SK-N-DZ (cell line): ENCODE data around the gene OSBPL10.

Source experiments
- DNase-seq: peaks from one replicate; pipeline ENCODE4 v3.0.0-alpha.2; 2015; ENCODE audit warnings: low spot score

The OSBPL10 gene

GRCh38 chr3:31858439-31858838 is 122.6 kb downstream of the OSBPL10 start:
- no peak for DNase-seq

DNA sequence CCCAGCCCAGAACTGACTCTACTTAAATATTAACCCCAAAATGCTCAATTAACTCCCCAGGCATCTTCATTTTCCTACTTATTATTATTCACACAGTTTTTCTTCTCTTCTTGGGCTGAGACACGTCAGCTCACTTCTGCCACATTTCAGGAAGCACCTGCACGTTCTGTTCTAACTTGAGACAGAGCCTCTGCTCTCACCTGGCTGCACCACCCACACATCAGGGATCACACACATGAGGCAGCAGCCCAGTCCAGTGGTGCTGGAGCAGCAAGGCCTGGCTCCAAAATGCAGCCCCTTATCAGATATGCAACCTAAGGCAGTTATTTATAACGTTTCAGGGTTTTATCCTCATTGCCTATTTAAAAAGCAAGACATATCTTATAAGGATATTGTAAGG is 127.5 kb downstream of the OSBPL10 start:
- DNase-seq = no peak

GRCh38 chr3:31851278-31851677 is 129.8 kb downstream of the OSBPL10 start:
- no peak for DNase-seq

DNA sequence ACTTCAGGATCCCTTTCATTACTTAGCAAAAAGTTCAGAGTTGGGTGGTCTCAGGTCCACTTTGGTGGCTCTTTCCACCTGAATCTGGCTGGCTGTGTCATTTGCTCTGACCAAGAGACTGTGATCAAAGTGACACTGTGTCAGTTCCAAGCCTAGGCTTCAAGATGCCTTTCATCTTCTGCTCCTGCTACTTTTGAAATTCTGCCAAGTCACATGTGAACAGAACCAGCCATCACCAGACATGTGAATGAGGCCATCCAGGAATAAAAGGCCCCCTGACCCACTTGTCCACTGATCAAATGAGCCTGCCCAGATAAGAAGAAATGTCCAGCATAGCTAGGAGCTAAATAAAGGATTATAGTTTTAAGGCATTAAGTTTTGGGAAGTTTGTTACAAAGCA is 132.2 kb downstream of the OSBPL10 start:
- DNase-seq = no peak

DNA sequence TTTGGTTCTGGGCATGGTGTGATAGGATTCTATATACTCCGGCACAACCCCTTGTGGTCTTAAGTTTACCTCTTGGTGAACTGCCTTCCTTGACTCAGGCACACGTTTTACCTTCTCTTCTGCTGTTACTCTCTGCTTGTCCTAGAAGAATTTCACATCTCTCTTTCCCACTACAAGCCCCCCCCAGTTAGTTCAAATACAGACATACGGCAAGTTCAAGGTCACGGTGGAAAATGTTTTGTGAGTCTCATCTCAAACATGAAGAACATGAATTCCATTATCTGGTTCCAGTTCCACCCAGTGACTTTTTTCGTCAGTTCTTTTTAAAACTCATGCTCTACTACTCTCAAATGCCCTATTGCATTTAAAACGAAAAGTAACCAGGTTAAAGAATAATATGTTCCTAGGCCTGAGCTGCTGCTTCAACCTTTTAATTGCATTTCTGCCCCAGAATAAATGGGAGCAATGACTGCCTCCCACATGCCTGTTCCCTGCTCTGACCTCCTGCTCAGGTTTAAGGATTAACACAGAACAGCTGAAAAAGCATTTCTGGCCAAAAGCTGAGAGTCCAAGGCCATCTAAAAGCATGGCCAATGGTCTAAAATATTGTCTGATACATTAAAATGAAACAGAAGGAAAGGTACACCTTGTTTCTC is 132.8 kb downstream of the OSBPL10 start:
- no peak for DNase-seq

DNA sequence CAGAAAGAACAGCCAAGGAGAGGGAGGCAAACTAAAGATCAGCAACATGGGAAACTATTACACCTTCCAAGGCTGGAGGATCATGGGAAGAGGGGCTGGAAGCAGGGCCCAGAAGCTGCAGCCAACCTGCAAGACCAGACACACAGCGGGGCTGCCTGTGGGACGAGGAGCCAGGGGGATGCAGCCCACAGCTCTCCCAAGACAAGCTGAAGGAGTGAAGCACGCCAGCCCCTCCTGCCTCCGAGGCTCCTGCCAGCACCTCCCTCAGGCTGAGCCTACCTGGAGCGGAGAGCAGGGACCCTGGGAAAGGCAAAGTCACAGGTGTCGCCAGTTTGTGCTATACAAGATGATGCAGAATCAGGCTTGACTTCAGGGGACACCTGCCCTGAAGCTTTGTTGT is 133.3 kb downstream of the OSBPL10 start:
- no peak for DNase-seq

GRCh38 chr3:31841515-31841914 is 139.5 kb downstream of the OSBPL10 start:
- DNase-seq = no peak

GRCh38 chr3:31840252-31840651 is 140.8 kb downstream of the OSBPL10 start:
- no peak for DNase-seq

- DNase-seq = no peak
These were observed 141.7 kb downstream of the OSBPL10 start for GRCh38 chr3:31839144-31839917.

DNA sequence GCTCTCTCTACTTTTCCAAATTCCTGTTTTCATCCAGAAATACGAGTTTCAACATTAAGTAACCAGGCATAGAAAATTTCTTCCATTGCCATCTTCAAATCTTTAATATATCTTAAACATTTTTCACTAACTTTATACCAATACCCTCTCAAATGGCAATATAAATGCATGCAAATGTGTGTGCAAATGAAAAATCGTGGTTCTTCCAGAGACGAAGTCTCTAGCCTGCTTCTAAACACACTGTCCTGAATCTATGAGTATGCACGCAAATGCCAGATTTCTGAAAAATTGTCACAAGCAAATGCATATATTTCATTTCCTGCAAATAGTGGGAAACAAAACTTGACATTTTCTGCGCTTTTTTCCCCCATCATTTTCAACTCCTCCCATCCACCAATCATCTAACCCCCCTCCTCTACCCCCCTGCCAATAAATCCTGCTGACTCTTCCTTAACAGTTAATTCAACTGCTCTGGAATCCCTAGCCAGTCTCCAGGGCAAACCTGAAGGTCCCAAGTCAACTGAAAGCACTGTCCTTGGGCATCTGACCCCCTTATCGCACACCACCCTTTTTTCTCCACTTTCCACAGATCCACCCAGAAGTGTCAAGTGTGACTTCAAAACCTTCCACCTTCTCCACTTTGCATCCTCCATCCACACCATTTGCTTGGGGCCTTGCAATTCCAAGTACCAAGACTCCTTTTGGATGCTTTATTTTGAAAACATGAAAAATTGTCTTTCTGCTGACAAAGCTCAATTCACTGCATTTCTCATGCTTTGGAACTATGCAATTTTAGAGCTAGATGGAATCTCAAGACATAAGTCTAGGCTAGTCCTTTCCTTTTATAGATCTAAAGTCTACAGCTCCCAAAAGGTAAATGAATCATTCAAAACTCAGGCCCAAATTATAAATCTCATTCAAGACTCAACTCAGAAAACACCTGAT is 144.7 kb downstream of the OSBPL10 start:
- DNase-seq = no peak

DNA sequence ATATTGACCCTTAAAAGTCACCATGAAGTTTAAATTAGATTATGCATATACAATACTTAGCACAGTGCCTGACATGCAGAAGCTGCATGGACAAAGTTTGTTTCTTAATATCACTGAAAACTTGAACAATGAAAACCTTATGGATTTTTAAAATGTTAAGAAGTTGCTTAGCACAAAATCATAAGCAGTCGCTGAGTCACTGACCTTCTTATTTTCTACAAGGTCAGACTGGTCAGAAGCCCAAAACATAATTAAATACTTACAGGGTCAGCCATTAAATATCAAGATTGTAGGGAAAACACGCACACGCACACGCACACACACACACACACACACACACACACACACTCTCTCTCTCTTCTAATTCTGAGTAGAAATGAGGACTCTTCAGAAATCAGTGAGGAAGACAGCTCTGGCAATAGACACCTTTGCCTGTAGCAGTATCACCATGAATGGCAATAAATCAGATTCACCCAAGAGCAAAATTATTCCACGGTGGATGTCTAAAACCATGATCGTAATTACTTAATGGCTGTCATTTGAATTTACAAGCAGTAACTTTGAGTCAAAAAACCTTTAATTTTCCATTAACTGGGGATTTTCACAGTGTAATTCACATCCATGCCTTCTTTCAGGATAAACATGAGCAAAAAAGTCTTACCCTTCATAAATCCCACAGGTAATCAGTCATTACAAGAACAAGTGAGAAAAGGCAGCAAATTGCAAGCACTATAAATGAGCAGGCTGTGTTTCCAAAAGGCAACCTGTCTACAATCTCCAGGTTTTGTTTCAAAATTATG is 147.5 kb downstream of the OSBPL10 start:
- DNase-seq = no peak

DNA sequence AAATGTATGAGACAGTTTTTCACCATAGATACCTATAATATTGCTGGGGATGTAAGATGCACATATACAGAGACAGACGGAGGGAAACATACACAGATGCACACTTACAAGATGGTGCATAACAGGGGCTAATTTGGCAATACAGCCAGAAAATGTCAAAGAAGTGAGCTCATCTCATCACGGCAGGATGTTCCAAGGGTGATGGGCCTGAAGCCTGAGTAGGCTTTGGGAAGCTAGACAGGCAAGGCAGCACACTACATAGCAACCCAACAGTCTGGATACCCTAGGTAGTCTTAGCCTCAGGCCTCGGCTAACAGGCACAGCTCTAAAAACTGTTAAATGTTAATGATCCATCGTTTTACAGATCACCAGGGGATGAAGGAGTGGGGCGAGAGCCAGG is 148.5 kb downstream of the OSBPL10 start:
- no peak for DNase-seq

GRCh38 chr3:31831591-31831990 is 149.5 kb downstream of the OSBPL10 start:
- no peak for DNase-seq

DNA sequence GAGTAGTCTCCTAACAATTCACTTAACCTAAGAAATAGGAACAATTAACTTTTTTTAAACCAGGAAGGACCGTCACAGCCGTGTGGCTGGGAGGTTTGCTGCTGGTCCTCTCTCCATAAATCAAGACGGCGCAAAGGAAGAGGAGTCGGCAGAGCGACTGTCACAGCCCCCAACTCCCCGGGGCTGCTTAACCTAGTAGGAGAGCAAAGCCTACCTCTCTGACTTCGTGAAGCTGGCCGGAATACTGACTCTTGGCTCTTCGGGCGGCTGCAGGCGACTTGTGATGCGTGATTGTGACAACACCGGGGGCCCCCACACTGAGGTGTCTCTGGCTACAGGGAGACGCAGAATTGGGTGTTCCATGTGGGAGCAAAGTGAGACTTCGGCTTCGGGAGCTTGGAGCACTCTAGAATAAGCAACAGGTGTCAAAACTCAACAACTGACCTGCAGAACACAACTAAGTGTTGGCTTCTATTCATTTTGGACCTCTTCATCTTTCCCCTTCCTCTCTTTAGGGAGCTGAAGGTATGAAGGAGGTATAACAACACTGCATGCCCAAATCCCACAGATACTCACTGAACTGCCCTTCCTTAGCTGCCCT is 151.1 kb downstream of the OSBPL10 start:
- DNase-seq = no peak

GRCh38 chr3:31829010-31829409 is 152.1 kb downstream of the OSBPL10 start:
- no peak for DNase-seq

DNA sequence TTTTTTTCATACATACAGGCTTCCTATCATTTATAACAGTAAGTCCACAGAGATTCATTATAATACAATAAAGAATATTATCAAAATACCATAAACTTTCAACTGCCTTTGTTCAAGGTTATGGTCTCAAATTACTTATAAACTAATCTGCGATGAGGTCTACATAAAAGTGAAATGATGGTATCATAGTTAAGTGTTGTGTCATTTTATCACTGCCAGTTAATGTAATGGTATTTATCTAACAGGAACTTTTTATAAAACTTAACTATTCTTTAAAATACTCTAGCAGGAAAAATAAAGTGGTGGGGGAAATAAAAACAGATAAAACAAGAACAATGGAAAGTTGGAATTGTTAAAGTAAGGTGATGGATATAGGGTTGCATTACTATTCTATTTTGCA is 153.1 kb downstream of the OSBPL10 start:
- DNase-seq = no peak

GRCh38 chr3:31823184-31823583 is 157.9 kb downstream of the OSBPL10 start:
- no peak for DNase-seq

- DNase-seq = no peak
These were observed 159.9 kb downstream of the OSBPL10 start for GRCh38 chr3:31821118-31821517.

GRCh38 chr3:31819441-31819840 is 161.6 kb downstream of the OSBPL10 start:
- DNase-seq = no peak

DNA sequence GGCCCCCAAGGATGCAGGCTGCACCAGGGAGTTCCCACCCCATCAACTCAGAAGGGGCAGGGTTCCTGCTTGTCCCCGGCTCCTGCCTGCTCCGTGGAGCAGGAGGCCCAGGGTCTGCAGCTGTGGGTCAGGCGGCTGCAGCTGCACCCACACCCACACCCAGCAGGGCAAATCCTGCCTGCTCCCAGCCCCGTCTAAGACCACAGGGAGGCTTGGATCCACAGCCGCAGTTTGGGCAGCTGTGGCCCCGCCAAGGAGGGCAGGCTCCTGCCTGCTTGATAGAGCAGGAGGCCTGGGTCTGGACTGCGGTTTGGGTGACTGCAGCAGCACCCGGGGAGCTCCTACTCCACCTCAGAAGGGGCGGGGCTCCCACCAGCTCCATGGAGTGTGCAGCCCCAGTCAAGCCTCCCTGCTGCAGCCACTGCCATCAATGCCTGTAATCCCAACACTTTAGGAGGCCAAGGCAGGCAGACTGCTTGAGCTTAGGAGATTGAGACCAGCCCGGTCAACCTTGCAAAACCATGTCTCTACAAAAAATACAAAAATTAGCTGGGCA is 163.6 kb downstream of the OSBPL10 start:
- no peak for DNase-seq
